Activated effector memory CD4-positive, alpha-beta T cell treated with anti-CD3 and anti-CD28 coated beads, Interleukin-2, amount 50 U/mL, for 16 hours (primary cell): Measurements from ENCODE around the gene CLCNKB.
"Not testable (repeated sequence)": the region's sequence is repeated elsewhere in the genome, so short reads cannot be mapped to it uniquely, and the experiment has no call there.

Experiments used
- DNase-seq: peaks from one replicate; pipeline ENCODE4 v3.0.0-alpha.2; 2020

The CLCNKB gene

DNA sequence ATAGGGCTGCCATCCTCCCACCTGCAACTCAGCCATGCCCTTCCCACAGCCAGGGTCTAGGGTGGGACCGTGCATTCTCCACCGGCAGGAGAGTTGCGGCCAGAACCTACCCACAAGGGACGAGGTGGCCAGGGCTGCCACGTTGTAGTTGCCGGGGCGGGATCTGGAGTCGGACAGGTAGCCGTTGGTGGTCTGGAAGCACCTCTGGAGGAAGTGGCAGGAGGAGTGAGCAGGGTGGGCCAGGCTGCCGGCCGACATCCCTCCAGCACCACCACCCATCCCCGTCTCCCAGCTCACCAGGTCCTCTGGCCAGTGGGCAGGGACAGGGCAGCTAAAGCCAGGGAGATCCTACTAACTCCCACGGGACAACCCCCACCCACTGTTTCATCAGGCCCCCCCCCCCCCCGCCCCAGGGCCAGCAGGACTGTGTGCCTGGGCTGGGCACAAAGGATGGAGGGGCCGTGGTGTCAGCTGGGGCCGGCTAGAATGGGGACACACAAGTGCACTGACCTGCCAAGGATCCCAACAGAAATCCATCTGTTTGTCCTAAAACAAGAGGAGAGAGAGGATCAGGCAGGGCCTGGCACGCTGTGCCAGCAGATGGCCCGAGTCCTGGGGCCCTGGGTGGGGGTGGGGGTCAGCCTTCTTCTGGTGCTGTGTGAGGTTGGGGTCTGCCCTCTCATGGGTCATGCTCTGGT, 18.6 kb downstream of the CLCNKB start:
- not testable (repeated sequence) for DNase-seq

DNA sequence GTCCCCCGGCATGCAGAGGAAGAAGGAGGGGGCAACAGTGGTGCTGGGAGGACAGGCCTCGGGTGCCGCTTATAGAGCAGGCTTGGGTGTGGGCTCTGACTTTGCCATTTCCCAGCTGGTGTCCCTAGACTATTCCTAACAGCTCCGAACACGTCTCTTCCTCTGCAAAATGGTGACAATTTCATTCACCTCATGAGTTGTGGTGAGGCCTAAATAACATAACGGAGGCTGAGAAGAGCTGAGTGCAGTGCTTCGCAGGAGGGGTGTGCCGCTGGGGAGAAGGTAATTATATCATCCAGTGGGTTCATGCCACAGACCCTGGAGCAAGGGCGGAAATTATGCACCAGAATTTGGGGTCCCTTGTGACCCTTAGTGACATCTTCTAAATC, 19.1 kb downstream of the CLCNKB start:
- not testable (repeated sequence) for DNase-seq

DNA sequence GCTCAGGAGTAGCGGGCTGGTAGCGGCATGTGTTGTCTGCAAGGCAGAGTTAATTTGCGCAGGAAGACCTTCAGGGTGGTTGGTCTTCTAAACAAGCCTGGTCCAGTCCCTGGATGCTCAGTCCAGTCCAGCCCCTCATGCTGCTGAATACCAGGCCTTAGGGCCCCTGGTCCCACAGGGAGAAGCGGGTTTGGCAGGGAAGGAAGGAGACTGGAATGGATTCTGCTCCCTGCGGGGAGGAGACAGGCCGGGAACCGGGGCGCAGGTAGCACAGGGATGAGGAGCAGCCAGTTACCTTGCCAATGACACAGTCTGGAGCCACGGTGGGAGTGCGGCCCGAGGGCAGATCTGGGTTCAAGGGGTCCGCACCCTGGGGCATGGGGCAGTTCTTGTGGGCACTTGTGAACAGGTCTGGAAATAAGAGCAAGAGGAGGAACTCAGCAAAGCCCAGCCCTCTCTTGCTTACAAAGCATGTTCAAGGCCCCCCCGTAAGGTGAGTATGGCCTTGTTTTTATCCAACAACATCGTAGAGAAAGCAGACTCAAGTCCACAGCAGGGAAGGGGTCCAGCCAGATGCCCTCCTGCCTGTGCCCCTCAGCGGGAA, 19.7 kb downstream of the CLCNKB start:
- no peak for DNase-seq

DNA sequence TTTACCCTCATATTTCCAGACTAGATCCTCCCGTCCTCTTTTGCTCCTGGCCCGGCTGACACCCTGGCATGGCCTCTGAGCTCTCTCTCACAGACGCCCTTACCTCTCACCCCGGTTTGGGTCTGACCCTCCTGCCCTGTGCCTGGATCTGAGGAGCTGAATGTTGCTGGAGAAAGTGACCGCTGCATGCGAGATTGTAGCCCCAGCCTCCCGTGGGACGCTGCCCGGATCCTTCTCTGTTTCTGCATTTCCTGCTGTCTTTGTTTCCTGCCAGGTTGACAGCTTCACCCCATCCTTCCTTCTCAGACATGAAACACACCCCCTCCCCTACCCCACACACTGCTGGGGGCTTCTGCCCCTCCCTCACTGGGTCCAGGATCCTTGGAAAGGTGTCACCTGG, 20.3 kb downstream of the CLCNKB start:
- DNase-seq = no peak

DNA sequence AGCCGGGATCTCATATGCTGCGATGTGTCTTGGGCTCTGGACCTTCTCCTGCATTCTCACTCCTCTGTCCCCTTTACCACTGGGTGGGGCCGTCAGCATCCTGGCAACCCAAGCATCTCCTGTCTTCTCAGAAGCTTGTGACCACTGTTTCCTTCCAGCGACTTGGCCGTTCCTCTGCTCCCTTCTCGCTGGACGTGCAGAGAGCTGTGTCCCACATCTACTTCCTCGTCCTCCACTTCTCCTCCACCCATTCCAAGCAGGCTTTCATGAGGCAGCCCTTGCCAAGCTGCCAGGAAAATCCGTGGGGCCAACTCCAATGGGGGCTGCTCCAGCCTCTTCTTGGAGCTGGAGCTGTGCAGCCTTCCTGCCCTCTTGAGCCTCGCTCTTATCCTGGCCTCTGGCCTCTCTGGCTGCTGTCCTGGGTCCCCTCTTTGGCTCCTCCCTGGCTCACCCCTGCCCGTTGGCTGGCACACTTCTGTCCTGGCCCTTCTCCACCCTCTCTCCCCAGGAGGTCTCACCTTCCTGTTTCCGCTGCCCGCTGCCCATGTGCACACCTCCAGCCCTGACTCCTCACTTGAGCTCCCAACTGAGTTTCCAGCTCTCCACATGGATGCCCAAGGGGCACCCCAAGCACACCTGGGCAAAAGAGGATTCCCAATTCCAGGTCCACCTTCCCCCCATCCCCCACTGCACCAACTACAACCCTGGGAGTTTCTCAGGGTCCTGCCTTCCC, 21.1 kb downstream of the CLCNKB start:
- DNase-seq = no peak

DNA sequence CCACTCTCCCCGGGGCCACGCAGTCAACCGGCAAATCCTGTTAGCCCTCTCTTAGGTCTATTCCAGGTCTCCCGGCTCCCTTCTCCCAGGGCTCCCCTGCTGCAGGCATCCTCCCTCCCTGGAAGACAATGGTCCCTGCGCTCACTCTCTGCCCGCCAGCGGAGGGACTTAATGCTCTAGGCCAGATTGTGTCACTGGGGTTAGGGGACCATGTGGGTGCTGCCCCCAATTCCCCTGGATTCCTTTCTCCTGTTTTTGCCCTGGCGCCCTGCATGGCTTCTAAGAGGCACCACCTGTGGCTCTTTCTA, 21.6 kb downstream of the CLCNKB start:
- no peak for DNase-seq

DNA sequence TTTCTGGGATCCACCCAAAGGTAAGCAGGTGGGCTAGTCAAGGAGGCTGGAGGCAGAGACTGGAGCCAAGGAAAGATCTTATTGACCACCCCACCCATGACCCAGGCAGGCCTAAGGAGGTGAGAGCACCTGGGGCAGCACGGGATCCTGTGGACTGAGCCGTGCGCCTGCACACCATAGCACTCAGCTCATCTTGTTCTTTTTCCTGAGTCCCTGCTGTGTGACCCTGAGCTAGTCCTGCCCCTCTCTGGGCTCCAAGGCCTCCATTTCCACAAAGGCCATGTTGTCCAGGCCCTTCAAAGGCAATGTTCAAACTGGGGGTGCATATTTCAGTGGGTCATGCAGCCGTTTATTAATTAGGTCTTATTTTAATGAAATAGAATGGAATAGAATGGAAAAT, 22.7 kb downstream of the CLCNKB start:
- no peak for DNase-seq

DNA sequence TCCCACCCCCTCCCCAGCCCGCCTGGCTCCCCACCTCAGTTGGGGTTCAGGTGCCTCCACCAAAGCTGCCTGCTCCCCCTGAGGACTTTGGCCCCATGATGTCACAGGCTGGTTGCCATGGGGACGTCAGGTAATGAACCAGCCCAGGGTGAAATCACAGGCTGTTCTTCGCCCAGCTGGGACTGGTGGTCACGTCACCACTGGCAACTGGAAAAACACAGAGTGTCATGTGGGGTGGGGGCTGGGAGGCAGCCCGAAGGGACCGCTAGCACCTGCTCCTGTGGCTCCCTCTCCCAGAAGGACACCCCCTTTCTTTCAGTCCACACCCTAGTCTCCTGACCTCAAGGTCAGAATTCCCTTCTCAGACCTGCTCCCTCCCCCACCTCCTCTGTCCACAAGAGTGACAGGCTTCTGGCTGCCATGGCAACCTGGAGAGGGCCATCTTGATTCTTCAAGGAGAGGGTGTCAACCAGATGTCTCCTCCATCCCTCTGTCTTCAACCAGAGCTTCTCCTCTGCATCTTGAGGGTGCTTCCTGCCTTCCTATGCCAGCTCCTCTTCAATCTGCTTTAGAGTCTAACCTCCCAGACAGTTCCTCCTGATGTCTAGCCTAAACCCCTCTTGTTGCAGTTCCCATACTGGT, 23.7 kb downstream of the CLCNKB start:
- no peak for DNase-seq

DNA sequence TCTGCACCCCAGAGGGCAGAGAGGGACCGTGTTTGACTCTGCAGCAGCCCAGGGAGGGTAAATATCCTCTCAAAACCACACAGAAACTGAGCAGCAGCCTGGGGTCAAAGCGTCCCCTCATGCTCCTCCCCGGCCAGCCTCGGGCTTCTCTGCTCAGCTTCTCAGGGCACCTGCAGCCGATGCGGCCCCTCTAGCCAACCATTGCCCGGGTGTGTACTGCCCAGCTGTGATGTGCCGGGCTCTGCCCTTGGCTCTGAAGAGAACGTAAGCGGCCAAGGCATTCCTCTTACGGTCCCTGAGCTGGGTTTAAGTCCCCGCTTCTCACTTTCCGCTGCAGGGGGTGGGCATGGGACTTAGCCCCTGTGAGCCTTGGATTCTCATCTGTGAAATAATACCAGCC, 24.4 kb downstream of the CLCNKB start:
- DNase-seq = no peak

DNA sequence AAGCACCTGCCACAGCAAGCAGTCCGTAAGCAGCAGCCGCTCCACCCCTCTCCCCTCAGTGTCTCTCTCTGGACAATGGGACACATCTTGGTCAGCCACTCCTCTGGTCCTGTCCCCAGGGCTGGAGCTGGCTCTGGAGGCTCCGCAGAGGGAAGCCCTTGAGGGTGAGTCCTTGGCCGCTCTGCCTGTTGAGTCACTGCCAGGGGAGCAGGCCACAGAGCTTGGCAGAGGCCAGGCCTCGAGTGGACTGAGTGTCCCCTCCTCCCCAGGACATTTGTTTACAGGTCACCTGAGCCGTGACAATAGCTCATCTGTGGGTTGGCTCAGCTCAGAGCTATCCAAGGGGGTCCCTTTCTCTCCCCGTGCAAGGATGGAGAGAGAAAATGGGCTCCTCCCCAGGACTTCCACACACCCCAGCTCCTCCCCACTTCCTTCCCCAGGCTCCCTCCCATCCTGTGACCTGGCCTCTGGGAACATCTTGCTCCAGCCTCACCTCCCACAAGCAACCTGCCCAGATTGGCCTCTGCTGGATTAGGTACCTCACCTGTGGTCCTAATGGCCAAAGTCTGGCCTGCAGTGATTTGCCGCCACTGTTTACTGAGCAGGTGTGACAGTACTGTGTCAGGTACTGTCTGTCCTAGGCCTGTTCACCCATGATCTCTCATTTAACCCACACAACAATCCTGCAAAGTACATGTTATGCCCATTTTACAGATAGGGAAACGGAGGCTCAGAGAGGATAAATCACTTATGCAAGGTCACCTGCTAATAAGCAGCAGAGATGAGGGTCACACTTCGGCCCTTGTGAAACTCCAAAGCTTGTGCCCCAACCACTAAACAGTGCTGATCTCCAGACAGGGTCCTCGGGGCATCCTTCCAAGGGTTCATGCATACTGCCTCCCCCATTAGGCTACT, 25.0 kb downstream of the CLCNKB start:
- no peak for DNase-seq

DNA sequence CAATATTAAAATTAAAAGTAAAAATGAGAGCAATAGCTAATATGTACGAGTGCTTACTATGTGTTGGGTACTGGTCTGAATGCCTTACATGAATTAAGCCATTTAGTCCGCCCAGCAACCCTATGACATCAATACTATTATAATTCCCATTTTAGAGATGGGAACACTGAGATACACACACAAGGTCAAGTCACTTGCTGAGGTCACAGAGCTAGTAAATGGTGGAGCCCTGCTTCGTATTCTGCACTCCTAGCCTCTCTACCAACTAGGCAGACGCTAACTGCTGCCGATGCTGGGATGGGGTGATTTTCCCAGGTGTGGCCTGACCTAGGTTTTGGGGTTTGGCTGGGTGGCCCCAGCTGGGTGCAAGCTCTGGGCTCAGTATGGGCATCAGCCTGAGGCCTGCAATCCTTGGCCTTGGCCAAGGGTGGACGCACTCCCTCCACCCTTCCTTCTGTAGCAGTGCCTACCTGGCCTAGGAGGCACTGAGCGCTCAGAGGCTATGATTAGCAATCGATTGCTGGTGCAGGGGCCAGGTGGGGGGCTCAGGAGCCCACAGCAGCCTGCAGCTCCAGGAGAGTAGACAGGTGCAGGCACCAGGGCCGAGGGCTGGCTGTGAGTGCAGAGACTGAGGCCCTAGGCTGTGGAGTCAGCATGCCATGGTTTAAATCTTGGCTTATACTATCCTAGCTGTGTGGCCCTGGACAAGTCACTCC, 27.2 kb downstream of the CLCNKB start:
- no peak for DNase-seq

DNA sequence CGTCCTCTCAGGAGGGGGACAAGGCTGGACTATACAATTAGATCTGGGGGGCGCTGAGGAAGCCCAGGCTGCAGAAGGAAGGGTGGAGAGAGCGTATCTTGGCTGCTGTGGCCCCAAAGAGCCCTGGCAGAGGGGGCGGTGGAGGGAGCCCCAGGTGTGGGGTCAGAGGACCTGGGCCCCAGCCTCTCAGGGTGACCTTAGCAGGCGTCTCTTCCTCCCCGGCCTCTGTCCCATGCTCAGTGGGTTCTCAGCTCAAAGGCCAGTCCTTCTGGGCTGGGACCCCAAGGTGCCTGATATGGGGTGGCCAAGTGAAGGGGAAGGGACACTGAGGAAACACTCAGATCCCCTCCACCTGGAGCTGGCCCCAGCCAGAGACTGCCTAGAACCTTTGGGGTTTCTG, 28.0 kb downstream of the CLCNKB start:
- DNase-seq = no peak

DNA sequence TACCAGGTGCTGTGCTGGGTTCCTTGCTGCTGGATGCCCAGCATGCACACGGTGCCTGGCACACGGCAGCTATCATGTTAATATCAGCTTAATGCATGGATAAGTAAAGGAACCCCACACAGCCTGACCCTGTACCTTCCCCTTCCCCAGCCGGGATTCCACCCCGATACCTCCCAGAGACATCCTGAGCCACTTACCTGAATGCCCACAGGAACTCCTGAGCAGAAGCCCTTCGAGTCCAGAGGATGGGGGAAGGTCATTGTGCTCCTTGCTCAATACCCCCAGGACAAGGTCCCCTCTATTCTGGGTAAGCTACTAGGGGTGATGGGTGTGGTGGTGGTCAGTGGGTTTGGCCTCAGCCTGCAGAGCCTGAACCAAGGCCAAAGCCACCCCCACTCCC, 28.5 kb downstream of the CLCNKB start:
- DNase-seq = no peak

DNA sequence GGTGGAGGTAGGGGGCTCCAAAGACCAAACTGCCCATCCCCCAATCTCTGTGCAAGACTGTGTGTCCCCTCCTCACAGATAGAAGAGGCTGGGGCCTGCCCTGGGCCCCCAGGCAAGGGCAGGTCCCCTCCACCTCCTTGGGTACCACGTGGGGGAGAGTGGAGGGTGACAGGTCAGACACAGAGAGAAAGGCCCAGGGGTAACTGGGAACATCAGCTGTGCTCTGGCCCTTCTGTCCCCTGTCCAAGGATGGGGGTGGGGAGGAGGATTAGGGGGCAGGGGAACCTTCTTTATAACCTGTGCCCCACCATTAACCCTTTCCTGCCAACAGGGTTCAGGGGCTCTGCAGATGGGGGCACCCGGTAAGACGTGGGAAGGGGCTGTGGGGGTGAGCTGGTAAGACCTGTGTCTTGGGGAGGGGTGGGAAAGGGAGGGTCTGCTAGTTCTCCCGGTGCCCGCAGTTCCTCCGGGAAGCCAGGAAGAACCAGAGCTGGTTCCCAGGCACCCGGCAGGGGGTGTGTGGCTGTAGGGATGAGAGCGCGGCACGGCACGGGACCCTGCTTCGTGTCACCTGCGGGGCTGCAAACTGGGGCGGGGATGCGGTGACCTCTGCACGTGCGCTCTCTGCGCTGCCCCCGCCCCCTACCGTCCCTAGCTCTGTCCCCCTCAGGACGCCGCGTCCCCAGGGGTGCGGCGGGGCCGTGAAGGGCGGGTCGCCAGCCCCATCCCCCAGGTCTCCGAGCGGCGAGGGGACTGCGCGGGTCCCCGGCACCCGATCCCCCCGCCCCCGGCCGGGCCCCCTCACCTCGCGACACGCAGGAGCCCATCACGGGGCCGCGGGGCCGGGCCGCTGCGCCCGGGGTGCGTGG, 29.3 kb downstream of the CLCNKB start:
- DNase-seq = no peak

DNA sequence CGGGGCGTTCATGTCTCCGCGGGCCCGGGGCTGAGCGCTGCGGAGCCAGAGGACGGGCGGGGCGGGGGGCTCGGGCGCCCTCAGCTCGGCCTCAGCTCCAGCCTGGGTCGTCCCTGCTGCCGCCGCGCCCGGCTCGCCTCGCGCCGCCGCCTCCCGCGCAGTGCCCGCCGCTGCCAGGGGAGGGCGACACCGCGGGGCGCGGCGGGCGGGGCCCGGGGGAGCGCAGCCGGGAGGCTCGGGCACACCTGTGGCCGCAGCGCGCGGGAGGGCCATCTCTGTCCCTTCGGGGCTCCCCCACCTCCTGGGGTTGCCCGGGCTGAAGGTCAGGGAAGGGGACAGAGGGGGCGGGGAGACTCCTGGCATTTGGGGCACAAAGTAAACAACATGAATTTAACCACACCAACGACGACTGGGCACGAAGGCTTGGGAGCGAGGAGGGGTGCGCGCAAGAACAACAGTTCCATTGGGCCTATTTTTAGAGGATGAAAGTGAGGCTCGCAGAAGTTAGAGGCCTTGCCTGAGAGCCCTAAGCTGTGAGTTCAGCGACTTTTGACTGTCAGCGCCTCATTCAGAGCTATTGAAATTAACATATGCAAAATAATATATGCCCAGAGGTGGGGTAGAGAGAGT, 30.0 kb downstream of the CLCNKB start, which contains the start of gene FAM131C:
Gene FAM131C, minus strand, starts transcription at position 162 of the 630 bp plus-strand sequence. CDS start 209 bp downstream, outside the sequence.
- DNase-seq = peak; percentile 80

DNA sequence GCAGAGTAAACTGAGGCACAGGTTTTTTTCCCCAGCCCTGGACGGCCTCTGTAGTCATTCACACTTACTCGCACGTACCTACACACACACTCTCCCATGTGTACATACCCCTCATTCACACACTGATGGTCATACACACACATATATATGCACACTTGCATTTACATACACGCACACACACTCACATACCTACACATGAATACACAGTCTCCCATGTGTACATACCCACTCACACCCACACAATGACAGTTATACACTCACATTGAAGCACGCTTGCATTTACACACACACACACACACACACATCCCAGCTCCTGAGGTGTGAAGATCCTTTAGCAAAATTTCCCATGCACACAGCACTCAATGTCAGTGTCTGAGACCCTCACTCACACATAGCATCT, 30.6 kb downstream of the CLCNKB start:
- DNase-seq = no peak

DNA sequence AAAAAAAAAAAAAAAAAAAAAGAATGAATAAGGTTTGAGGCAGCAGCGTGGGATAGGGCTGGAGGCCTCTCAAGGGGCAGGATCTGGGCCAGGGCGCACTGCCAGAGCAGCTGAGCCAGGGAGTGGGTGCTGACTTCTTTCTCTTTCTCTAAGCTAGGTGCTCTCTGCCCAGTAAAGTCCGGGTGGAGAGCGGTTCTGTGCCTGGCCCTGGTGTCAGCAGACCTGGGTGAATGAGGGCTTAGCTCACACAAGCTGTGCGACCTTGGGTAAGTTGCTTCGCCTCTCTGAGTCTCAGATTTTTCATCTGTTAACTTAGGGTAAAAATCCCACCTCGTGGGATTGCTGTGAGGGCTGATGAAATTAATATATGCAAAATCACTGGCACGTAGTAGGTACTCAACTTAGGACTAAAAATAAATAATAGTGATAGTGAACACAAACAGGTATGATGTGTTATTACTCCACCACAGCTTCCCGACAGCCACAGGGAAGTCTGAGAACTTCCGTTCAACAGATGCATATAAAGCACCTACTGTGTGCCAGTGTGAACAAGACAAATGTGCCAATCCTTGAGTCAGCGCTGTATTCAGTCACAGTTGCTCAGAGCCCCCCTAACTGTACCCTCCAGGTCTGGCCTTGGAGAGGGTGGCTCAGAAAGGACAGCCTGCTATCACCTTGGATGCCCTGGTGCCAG, 31.9 kb downstream of the CLCNKB start:
- DNase-seq = no peak

DNA sequence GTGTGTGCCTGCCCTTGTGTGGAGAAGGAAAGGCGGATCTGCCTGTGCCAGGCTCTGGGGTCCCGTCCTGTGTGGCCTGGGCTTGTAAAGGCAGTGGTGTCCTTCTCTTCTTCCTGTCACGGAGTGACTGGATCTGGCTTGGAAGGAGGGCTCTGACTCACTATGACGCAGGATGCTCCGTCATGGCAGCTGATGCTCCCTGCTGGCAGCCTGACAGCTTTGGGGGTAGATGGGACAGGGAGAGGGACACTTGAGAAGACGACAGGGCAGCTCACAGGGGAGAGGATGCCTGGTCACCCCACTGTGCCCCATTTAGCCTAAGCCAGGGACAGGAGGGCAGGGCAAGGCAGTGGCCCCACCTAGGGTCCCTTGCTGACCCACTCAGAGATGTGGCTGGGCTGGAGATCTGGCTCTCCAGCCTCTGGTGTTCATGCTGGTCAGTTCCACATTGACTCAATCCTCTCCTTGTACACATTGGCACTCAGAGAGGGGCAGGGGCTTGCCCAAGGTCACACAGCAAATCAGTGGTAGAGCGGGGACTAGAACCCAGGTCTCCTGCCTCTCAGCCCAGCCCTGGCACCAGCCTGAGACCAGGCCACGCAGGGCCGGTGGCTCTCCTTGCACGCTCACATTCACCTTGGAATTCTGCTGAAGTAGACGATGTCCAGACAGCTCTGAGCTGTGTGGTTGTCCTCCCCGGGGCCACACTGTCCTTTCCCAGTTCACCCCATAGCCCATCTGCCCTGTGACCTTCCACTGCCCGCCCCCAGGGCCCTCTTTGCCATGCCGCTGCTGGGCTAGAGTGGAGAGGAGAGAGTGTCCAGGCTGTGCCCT, 32.7 kb downstream of the CLCNKB start:
- no peak for DNase-seq

DNA sequence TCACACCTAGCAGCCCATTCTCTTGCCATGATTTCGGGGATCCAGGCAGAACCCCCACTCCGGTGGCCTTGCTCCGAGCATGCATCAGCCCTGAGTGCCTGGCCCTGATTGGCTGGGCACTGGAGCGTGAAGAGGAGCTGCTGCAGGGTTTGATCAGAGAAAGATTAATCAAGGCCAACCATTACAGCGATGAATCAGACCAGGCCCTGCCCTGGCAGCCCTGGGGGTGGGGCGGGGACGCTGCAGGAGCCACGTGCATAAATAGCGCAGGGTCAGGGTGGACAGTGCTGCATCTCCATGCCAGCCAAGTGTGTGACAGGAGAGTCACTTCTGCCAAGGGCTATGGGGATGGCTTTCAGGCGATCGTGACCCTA, 33.3 kb downstream of the CLCNKB start:
- no peak for DNase-seq
